HepG2 (cell line): Measurements from ENCODE around the gene ANP32B. TPM values are rescaled to one million over a fixed set of nuclear protein-coding genes. Genes with fewer than 3 reads are reported as not detected.

Experiments
- ATF7 ChIP-seq, 2 experiments: fragments of 450-650 bp in 1 of 2; sonication (generic) in 1 of 2; formaldehyde crosslinking in 1 of 2; IDR thresholded peaks; 2 replicates each; pipeline versions ENCODE4 v1.4.0 to v1.6.1; 2016 to 2020; ENCODE audit warnings: antibody characterized with exemption in 1 of 2, mild to moderate bottlenecking in 1 of 2, missing genetic modification reagents in 1 of 2
- HNF4A ChIP-seq: sonication (generic); formaldehyde crosslinking; IDR thresholded peaks from 2 replicates; pipeline ENCODE4 v1.4.0; 2020; ENCODE audit warnings: missing genetic modification reagents
- HOXA7 ChIP-seq: sonication (generic); formaldehyde crosslinking; IDR thresholded peaks from 2 replicates; pipeline ENCODE4 v1.8.1; 2022; ENCODE audit warnings: mild to moderate bottlenecking, missing genetic modification reagents, moderate library complexity
- MED8 ChIP-seq: sonication (generic); formaldehyde crosslinking; IDR thresholded peaks from 2 replicates; pipeline ENCODE4 v1.8.1; 2023; ENCODE audit warnings: mild to moderate bottlenecking, missing genetic modification reagents; ENCODE audit not compliant: insufficient replicate concordance
- RCOR2 ChIP-seq: IDR thresholded peaks from 2 replicates; pipeline ENCODE4 v1.6.1; 2016; ENCODE audit warnings: missing biosample characterization, missing genetic modification reagents
- ZNF296 ChIP-seq: sonication (generic); formaldehyde crosslinking; conservative IDR thresholded peaks from 2 replicates; pipeline ENCODE4 v1.5.0; 2020; ENCODE audit warnings: mild to moderate bottlenecking, missing genetic modification reagents
- ZNF317 ChIP-seq: sonication (generic); formaldehyde crosslinking; IDR thresholded peaks from 2 replicates; pipeline ENCODE4 v1.5.0; 2020; ENCODE audit warnings: mild to moderate bottlenecking, missing genetic modification reagents
- ZNF333 ChIP-seq: sonication (generic); formaldehyde crosslinking; IDR thresholded peaks from 2 replicates; pipeline ENCODE4 v1.4.0; 2020; ENCODE audit warnings: mild to moderate bottlenecking, missing genetic modification reagents, borderline replicate concordance
- polyA plus RNA-seq, 8 experiments: library from polyadenylated mRNA; depleted of rRNA in 3 of 8; stranded (reverse) in 7 of 8; unstranded in 1 of 8; fragments of >200 nt; fragmentation: Illumina TruSeq in 4 of 8; extraction: Trizol in 4 of 8; gene quantifications; 2 replicates each; pipeline versions ENCODE4 v1.2.1 to v1.2.3, GENCODE V29; 2011 to 2016; ENCODE audit warnings: low read depth in 4 of 8, missing spikeins in 1 of 8, mixed read lengths in 1 of 8; ENCODE audit not compliant: insufficient read depth in 1 of 8
- total RNA-seq, 5 experiments: library from RNA; depleted of rRNA; stranded (reverse); fragments of >200 nt; fragmentation: Illumina TruSeq; extraction: Trizol; gene quantifications; 2 replicates each; pipeline ENCODE4 v1.2.3, GENCODE V29; 2016; ENCODE audit warnings: low read depth in 1 of 5
- TF ChIP-seq, protein P1 (sequence below): sonication (generic); formaldehyde crosslinking; IDR thresholded peaks from 2 replicates; pipeline ENCODE4; 2020; ENCODE audit warnings: missing genetic modification reagents, mild to moderate bottlenecking, borderline replicate concordance
- TF ChIP-seq, protein P2 (sequence below): sonication (generic); formaldehyde crosslinking; IDR thresholded peaks from 2 replicates; pipeline ENCODE4 v1.5.0; 2020; ENCODE audit warnings: missing genetic modification reagents
- TF ChIP-seq, protein P3 (sequence below): sonication (generic); formaldehyde crosslinking; IDR thresholded peaks from 2 replicates; pipeline ENCODE4 v1.4.0; 2020; ENCODE audit warnings: mild to moderate bottlenecking, missing genetic modification reagents
- TF ChIP-seq, protein P4 (sequence below): sonication (generic); formaldehyde crosslinking; IDR thresholded peaks from 2 replicates; pipeline ENCODE4 v1.5.1; 2020; ENCODE audit warnings: mild to moderate bottlenecking, missing genetic modification reagents, borderline replicate concordance
- TF ChIP-seq, protein P5 (sequence below): sonication (generic); formaldehyde crosslinking; IDR thresholded peaks from 2 replicates; pipeline ENCODE4 v1.4.0; 2020; ENCODE audit warnings: mild to moderate bottlenecking, low read depth, missing genetic modification reagents

The ANP32B gene
- total and polyA plus RNA-seq, 2 of the 13 experiments (the other 11 are each of a cell fraction or from before 2014, with no cell fraction given), result 22.1 to 37.5 TPM

DNA sequence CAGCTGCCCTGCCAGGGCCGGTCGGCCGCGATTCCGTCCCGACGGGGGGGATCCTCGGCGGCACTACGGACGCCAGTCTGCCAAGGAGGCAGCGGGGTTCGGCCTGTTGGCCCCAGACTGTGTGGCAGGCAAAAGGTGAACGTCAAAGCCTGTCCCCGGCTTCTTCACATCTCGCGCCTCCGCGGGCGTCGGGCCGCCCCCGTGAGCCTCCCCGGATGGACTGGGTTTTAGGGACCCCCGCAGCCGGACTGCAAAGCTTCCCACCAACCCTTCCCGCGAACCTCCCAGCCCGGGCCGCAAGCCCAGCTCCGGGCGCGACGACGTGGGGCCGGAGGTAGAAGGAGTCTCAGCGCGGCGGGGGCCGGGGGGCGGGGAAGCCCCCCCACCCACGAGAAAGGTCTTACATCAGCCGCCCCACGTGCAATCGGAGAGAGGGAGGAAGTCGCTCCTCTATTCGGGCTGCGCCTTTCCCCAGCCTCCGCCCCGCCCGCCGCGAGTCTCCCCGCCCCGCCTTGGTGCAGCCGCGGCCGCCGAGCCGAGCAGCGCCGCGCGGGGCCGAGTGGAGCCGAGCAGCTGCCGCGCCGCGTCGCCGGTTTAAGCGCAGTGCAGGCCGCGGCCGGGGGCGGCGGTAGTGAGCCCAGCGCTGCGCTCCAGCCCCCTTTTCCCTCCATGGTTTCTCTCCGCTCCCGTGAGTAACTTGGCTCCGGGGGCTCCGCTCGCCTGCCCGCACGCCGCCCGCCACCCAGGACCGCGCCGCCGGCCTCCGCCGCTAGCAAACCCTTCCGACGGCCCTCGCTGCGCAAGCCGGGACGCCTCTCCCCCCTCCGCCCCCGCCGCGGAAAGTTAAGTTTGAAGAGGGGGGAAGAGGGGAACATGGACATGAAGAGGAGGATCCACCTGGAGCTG lies at the start of gene ANP32B (continued):
- TF ChIP-seq, protein P1, sequence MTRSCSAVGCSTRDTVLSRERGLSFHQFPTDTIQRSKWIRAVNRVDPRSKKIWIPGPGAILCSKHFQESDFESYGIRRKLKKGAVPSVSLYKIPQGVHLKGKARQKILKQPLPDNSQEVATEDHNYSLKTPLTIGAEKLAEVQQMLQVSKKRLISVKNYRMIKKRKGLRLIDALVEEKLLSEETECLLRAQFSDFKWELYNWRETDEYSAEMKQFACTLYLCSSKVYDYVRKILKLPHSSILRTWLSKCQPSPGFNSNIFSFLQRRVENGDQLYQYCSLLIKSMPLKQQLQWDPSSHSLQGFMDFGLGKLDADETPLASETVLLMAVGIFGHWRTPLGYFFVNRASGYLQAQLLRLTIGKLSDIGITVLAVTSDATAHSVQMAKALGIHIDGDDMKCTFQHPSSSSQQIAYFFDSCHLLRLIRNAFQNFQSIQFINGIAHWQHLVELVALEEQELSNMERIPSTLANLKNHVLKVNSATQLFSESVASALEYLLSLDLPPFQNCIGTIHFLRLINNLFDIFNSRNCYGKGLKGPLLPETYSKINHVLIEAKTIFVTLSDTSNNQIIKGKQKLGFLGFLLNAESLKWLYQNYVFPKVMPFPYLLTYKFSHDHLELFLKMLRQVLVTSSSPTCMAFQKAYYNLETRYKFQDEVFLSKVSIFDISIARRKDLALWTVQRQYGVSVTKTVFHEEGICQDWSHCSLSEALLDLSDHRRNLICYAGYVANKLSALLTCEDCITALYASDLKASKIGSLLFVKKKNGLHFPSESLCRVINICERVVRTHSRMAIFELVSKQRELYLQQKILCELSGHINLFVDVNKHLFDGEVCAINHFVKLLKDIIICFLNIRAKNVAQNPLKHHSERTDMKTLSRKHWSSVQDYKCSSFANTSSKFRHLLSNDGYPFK (CRISPR knock-in tag), result 0 out of 2 replicates have a peak, but pooled peaks have one; percentile 59
- peak; percentile 64 for TF ChIP-seq MED8 (CRISPR knock-in tag)
- TF ChIP-seq, protein P2, sequence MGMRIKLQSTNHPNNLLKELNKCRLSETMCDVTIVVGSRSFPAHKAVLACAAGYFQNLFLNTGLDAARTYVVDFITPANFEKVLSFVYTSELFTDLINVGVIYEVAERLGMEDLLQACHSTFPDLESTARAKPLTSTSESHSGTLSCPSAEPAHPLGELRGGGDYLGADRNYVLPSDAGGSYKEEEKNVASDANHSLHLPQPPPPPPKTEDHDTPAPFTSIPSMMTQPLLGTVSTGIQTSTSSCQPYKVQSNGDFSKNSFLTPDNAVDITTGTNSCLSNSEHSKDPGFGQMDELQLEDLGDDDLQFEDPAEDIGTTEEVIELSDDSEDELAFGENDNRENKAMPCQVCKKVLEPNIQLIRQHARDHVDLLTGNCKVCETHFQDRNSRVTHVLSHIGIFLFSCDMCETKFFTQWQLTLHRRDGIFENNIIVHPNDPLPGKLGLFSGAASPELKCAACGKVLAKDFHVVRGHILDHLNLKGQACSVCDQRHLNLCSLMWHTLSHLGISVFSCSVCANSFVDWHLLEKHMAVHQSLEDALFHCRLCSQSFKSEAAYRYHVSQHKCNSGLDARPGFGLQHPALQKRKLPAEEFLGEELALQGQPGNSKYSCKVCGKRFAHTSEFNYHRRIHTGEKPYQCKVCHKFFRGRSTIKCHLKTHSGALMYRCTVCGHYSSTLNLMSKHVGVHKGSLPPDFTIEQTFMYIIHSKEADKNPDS (CRISPR knock-in tag), result no peak
- TF ChIP-seq HNF4A (CRISPR knock-in tag), result no peak
- no peak for TF ChIP-seq ZNF296
- TF ChIP-seq, protein P3, sequence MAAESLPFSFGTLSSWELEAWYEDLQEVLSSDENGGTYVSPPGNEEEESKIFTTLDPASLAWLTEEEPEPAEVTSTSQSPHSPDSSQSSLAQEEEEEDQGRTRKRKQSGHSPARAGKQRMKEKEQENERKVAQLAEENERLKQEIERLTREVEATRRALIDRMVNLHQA, result no peak
- no peak for TF ChIP-seq ZNF317
- no peak for TF ChIP-seq RCOR2
- TF ChIP-seq, protein P4, sequence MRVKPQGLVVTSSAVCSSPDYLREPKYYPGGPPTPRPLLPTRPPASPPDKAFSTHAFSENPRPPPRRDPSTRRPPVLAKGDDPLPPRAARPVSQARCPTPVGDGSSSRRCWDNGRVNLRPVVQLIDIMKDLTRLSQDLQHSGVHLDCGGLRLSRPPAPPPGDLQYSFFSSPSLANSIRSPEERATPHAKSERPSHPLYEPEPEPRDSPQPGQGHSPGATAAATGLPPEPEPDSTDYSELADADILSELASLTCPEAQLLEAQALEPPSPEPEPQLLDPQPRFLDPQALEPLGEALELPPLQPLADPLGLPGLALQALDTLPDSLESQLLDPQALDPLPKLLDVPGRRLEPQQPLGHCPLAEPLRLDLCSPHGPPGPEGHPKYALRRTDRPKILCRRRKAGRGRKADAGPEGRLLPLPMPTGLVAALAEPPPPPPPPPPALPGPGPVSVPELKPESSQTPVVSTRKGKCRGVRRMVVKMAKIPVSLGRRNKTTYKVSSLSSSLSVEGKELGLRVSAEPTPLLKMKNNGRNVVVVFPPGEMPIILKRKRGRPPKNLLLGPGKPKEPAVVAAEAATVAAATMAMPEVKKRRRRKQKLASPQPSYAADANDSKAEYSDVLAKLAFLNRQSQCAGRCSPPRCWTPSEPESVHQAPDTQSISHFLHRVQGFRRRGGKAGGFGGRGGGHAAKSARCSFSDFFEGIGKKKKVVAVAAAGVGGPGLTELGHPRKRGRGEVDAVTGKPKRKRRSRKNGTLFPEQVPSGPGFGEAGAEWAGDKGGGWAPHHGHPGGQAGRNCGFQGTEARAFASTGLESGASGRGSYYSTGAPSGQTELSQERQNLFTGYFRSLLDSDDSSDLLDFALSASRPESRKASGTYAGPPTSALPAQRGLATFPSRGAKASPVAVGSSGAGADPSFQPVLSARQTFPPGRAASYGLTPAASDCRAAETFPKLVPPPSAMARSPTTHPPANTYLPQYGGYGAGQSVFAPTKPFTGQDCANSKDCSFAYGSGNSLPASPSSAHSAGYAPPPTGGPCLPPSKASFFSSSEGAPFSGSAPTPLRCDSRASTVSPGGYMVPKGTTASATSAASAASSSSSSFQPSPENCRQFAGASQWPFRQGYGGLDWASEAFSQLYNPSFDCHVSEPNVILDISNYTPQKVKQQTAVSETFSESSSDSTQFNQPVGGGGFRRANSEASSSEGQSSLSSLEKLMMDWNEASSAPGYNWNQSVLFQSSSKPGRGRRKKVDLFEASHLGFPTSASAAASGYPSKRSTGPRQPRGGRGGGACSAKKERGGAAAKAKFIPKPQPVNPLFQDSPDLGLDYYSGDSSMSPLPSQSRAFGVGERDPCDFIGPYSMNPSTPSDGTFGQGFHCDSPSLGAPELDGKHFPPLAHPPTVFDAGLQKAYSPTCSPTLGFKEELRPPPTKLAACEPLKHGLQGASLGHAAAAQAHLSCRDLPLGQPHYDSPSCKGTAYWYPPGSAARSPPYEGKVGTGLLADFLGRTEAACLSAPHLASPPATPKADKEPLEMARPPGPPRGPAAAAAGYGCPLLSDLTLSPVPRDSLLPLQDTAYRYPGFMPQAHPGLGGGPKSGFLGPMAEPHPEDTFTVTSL (CRISPR knock-in tag), result no peak; the same call in 1 of the 2 replicates
- TF ChIP-seq HOXA7 (CRISPR knock-in tag), result no peak
- TF ChIP-seq, protein P5, sequence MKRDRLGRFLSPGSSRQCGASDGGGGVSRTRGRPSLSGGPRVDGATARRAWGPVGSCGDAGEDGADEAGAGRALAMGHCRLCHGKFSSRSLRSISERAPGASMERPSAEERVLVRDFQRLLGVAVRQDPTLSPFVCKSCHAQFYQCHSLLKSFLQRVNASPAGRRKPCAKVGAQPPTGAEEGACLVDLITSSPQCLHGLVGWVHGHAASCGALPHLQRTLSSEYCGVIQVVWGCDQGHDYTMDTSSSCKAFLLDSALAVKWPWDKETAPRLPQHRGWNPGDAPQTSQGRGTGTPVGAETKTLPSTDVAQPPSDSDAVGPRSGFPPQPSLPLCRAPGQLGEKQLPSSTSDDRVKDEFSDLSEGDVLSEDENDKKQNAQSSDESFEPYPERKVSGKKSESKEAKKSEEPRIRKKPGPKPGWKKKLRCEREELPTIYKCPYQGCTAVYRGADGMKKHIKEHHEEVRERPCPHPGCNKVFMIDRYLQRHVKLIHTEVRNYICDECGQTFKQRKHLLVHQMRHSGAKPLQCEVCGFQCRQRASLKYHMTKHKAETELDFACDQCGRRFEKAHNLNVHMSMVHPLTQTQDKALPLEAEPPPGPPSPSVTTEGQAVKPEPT (CRISPR knock-in tag), result no peak; the same call in 1 of the 2 replicates
- 0 out of 2 replicates have a peak, but pooled peaks have one; percentile 6 for TF ChIP-seq ZNF333 (CRISPR knock-in tag)
- TF ChIP-seq ATF7 (IDR thresholded peaks at IDR 0.05), result no peak
- TF ChIP-seq ATF7 (CRISPR knock-in tag; IDR thresholded peaks at IDR 0.05), result no peak
